Posterior vena cava (tissue), 2 donors: ENCODE results near the gene PTPN13. TPM values are rescaled to one million over a fixed set of nuclear protein-coding genes. Genes with fewer than 3 reads are reported as not detected.

Experiments
- DNase-seq: peaks from one replicate; pipeline ENCODE4 v3.0.0-alpha.2; 2020; ENCODE audit warnings: low spot score
- intact Hi-C, 2 donors: fragments of 100-400 bp; cut with DNase I; formaldehyde crosslinking; loops; one replicate each; pipeline versions ENCODE4 v1.14.1 to v1.14.2; 2022 to 2023
- total RNA-seq, 2 donors: library from RNA; stranded (reverse); fragmentation: NEBNext Ultra II Directional; extraction: Animal tissue kit (Norgen Biotek cat#: 25700); gene quantifications; one replicate each; pipeline ENCODE4 v1.2.1, GENCODE V29; 2021
- donor health status: DM: yes; HTN: yes; CAD: no.
- donor health status: DM: yes; HTN: yes; CAD: no.

PTPN13 gene
- total RNA-seq, 2 donors from 2014 or later = 11.2 to 20.9 TPM

- no peak for DNase-seq
- intact Hi-C loops = no loop called here
These were observed 7.9 kb upstream of the PTPN13 start for GRCh38 chr4:86586160-86586572.

GRCh38 chr4:86586626-86587380 lies 7.3 kb upstream of the PTPN13 start:
- no peak for DNase-seq
- intact Hi-C loops = no loop called here

- intact Hi-C loops = no loop called here
- DNase-seq = no peak
These were observed 6.6 kb upstream of the PTPN13 start for GRCh38 chr4:86587381-86588140.

- DNase-seq = no peak
- intact Hi-C loops = no loop called here
These were observed 1.4 kb upstream of the PTPN13 start for GRCh38 chr4:86592553-86593249.

GRCh38 chr4:86594559-86595425 lies 677 bp downstream of the PTPN13 start:
- intact Hi-C loops = no loop called here
- peak; percentile 83 for DNase-seq

- intact Hi-C loops = no loop called here
- no peak for DNase-seq
These were observed 1.3 kb downstream of the PTPN13 start for GRCh38 chr4:86595426-86595805.

- intact Hi-C loops = no loop called here
These were observed 2.7 kb downstream of the PTPN13 start for GRCh38 chr4:86596807-86597206.

GRCh38 chr4:86600007-86600653 lies 6.0 kb downstream of the PTPN13 start:
- DNase-seq = no peak
- intact Hi-C loops = no loop called here

More at GRCh38 chr4:86596807-86597206, 2.7 kb downstream of the PTPN13 start:
- no peak for DNase-seq

- no peak for DNase-seq
- intact Hi-C loops = no loop called here
These were observed 9.3 kb downstream of the PTPN13 start for GRCh38 chr4:86603311-86603885.

- intact Hi-C loops = no loop called here
These were observed 12.7 kb downstream of the PTPN13 start for GRCh38 chr4:86606809-86607208.

GRCh38 chr4:86608757-86609375 lies 14.8 kb downstream of the PTPN13 start:
- intact Hi-C loops = no loop called here
- DNase-seq = no peak

More at GRCh38 chr4:86606809-86607208, 12.7 kb downstream of the PTPN13 start:
- DNase-seq = no peak

- intact Hi-C loops = no loop called here
- no peak for DNase-seq
These were observed 17.6 kb downstream of the PTPN13 start for GRCh38 chr4:86611757-86612156.

GRCh38 chr4:86613734-86614133 lies 19.6 kb downstream of the PTPN13 start:
- DNase-seq = no peak
- intact Hi-C loops = no loop called here

GRCh38 chr4:86614865-86615264 lies 20.8 kb downstream of the PTPN13 start:
- intact Hi-C loops = no loop called here
- DNase-seq = no peak

- DNase-seq = no peak
- intact Hi-C loops = no loop called here
These were observed 21.4 kb downstream of the PTPN13 start for GRCh38 chr4:86615501-86615900.

GRCh38 chr4:86619656-86620055 lies 25.5 kb downstream of the PTPN13 start:
- intact Hi-C loops = no loop called here
- no peak for DNase-seq

GRCh38 chr4:86621435-86621834 lies 27.3 kb downstream of the PTPN13 start:
- intact Hi-C loops = no loop called here
- no peak for DNase-seq

GRCh38 chr4:86626066-86626465 lies 32.0 kb downstream of the PTPN13 start:
- DNase-seq = no peak
- intact Hi-C loops = no loop called here
